Muscle of arm (tissue), 12 donors: ENCODE results near the gene CARMIL1. TPM values are rescaled to one million over a fixed set of nuclear protein-coding genes. Genes with fewer than 3 reads are reported as not detected.
A peak's percentile ranks its signal among the peaks of the same experiment; 100 is the strongest.

Experiments
- DNase-seq: peaks from one replicate; pipeline ENCODE4 v3.0.0-alpha.2; 2013
- polyA plus RNA-seq, 12 donors: library from polyadenylated mRNA; unstranded; fragments of 120-200 nt; gene quantifications; one replicate each; pipeline ENCODE4 v1.2.1, GENCODE V29; 2013; ENCODE audit not compliant: insufficient read length in 12 of 12

The CARMIL1 gene
- polyA plus RNA-seq, 12 donors, result 2.5 to 23.3 (median 3.5) TPM; not detected in 1

DNA sequence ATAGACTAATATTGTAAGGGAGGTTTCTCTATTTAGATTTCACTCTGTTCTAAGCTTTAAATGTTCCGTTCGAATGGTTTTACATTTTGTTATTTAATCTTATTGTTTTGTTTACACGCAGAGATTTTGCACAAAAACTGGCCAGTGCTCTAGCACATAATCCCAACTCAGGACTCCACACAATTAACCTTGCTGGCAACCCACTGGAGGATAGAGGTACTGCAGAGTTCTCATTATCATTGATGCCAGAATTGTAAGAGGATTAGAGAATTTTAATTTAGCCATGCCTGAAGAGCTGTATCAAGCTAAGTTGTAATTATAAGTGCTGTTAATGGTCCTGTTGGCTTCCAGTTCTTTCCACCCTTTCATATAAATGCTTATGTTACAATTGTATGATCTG, 193.1 kb downstream of the CARMIL1 start:
- DNase-seq, result no peak

DNA sequence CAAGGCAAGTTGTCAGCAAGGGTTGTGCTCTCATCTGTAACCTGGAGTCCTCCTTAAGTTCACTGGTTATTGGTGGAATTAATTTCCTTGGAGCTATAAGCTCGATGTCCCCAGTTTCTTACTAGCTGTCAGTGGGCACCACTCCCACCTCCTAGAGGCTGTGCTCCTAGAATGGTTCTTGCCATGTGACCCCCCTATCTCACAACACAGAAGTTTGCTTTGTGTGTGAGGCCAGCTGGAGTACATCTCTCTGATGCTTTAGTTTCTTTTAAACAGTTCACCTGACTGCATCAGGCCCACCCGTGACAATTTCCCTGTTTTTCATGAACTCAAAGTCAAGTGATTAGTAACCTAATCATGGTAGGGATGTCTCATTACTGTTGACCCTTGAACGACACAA, 193.7 kb downstream of the CARMIL1 start:
- no peak for DNase-seq

DNA sequence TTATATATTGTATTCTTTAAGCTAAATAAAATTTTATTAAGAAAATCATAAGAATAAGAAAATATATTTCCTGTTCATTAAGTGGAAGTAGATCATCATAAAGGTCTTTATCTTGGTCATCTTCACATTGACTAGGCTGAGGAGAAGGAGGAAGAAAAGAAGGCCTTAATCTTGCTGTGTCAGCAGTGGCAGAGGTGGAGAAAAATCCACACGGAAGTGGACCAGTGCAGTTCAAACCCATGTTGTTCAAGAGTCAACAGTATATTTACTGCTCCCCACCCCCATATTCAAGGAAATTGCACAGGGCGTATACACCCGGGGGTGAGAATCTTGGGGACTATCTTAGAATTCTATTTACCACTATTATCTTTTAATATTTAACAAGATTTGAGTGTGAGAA, 194.3 kb downstream of the CARMIL1 start:
- no peak for DNase-seq

DNA sequence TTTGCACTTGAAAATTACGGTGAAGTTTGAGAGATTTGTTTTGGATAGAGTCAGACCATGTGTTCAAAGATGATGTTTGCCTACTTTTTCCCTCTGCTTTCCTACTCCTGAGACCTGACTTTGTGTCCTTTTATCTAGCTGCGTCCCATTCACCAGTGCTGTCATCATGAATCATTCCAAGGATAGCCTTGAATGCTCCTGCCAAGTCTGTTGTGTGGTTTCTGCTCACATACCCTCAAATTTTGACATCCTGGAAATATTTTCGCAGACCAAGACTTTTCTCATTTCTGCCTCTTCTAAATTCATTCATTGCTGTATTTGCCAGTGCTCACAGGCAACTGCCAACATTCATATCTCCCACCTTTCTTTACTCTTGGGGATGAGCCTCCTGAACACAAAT, 197.0 kb downstream of the CARMIL1 start:
- DNase-seq, result no peak

GRCh38 chr6:25477006-25477590, 197.9 kb downstream of the CARMIL1 start:
- DNase-seq, result no peak

DNA sequence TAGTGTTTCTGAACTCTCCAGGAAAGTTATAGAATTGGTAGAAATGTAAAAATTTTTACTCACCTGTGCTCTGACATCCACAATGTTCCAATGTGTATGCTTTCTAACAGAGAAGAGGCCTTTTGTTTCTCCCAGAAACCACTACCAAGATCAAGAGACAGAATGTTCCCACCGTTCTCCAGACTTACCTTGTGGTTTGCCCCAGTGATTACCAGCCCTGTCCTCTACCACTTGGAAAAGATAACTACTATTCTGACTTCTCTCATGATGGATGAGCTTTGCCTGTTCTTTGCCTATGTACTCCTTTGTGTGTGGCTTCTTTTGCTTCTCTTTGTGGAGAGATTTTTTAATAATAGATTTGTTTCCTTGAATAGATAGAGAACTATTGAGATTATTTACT, 199.8 kb downstream of the CARMIL1 start:
- no peak for DNase-seq

DNA sequence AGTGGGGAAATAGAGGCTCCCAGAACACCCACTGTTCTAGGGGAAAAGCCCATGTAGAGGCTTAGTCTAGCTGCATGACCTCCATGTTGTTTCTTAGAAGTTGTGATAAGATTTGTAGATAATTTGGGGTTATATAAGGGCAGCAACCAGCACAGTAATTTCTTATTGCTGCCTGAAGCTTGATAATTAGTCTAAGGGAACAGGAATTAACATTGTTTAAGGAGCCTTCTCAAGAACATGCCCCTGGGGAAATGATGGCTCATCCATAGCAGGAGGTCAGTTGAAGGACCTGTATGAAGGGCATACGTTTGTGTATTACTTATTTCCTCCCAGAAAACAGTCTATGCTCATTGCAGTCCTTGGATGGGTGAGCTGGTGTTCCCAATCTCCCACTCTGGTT, 202.1 kb downstream of the CARMIL1 start:
- DNase-seq, result no peak

DNA sequence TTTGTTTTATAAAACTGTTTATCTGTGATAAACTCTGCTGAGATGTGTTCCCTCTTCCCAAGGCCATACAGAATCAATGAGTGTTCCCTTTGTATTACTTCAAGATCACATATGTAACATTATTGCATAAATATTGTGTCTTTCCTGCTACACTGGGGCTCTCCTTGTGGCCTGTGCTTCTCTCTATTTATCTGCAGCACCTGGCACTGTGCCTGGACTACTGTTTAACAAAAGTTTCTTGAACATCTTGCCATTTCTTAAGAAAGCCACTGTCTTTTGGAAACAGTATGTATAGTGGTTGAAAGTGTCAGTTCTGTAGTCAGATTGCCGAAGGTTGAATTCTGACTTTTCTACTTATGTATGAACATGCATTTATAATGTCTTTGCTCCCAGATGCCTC, 203.8 kb downstream of the CARMIL1 start:
- no peak for DNase-seq

DNA sequence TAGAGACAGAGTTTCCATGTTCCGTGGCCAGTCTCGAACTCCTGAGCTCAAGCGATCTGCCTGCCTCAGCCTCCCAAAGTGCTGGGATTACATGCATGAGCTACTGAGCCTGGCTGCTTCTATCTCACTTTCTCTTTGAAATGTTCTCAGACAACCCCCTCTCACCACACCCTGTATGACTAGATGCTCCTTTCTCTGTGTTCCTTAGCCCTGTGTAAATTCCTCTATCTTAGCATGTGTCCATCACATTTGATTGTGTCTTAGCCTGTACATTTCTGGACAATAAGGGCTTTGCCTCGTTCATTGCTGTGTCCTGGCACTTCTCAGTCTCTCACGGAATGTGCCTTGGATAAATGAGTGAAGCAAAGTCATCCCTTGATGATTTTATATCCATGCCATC, 204.8 kb downstream of the CARMIL1 start:
- DNase-seq, result no peak

DNA sequence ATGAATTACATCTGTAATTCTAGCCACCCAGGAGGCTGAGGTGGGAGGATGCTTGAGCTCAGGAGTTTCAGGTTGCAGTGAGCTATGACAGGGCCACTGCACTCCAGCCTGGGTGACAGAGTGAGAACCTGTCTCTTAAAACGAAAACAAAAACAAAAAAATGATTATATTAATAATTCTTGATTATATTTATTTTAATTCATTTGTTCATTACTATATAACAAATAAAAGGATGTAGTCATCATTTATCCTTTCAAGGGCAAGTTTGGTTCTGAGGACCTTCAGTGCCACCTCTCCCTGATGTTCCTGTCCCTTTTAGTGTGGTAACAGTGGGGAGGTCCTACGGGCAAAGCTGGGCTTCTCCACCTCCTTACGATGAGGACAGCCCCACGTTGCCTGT, 205.7 kb downstream of the CARMIL1 start:
- no peak for DNase-seq

- DNase-seq, result no peak
Observed at GRCh38 chr6:25485821-25486534, 206.8 kb downstream of the CARMIL1 start.

DNA sequence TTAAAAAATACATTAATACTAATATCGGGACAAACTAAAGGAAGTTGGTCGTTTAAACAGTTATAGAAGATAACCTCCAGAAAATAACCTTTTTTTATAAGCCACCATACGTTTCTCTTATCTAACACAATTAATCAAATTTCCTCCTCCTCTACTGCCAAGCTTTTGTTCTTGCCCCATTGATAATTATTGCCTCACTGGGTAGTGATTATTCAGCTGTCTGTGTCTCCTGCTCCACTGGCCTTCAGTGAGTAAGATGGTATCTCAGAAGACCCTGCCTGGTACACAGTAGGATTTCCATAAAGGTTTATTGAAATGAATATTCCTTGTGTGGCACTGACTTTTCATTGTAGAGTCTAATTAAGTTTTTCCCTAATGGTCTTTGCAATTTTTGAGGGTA, 207.4 kb downstream of the CARMIL1 start:
- DNase-seq, result no peak

DNA sequence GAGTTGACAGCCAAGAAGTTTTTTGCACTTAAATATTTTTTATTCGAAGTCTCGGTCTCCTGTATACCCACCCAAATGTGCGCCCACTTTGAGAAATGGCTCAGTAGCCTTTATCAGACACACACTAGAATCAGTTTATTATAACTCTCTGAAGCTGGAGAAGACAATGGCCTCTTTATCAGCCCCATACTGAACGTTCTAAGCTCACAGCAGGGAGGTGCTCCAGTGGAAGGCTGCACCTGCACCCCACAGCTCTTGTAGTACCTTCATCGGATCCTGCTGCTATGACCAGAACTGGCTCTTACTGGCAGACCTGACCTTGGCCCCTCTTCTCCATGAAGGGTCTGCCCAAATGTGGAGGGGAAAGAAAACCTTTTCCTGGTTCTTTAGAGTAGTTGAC, 207.8 kb downstream of the CARMIL1 start:
- no peak for DNase-seq

DNA sequence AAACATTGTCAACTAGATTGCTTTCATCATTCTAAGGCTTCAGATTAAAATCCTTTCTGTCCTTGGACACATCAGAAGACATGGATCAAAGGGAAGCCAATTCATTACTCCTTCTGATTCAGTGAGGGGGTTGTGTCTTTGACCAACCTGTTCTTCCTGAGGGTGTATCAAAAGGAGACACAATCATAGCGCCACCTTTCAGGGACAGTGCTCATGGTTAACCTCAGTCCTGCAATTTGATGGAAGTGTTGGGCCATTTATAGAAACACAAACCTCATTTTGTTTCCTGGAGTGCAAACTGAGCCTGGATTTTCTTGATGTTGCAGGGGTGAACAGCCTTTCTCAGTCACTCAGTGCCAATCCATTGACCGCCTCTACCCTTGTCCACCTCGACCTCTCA, 209.0 kb downstream of the CARMIL1 start:
- DNase-seq, result no peak

DNA sequence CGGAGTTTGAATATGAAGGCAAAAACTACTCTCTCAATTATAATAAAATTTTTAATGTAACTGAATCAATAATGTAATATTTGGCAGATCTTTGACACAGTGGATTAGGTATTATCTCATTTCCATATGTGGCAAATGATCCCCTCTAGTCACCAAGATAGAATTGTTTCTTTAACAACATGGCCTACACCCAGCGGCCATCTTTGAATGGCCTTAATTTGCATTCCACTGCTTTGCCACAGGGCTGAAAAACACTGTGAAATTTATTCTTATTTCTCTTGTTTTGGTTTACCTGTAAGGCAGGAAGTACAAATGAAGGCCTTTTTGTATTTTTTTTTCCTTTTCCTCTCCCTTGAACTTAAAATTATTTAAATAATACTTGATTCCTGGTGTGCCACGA, 210.2 kb downstream of the CARMIL1 start:
- no peak for DNase-seq

- peak; percentile 79 for DNase-seq
Observed at GRCh38 chr6:25490018-25490801, 211.0 kb downstream of the CARMIL1 start.

- DNase-seq, result no peak
Observed at GRCh38 chr6:25492951-25493350, 213.8 kb downstream of the CARMIL1 start.

DNA sequence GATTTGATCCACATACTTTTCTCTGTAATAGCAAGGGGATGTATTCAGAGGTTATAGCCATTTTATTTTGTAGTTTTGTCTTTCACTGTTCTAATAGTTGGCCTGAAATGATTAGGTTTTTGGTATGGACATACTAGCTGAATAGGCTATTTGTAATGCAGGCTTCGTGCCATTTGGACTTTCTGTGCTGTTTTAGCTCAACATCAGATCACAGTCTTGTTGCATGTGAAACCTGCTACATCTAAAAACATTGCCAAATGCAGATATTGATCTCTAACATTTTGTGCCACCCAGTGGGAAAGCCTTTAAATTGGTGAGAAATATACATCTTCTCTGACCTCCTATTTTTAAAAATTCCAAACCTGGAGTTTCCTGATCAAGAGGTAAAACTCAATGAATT, 215.3 kb downstream of the CARMIL1 start:
- DNase-seq, result no peak

DNA sequence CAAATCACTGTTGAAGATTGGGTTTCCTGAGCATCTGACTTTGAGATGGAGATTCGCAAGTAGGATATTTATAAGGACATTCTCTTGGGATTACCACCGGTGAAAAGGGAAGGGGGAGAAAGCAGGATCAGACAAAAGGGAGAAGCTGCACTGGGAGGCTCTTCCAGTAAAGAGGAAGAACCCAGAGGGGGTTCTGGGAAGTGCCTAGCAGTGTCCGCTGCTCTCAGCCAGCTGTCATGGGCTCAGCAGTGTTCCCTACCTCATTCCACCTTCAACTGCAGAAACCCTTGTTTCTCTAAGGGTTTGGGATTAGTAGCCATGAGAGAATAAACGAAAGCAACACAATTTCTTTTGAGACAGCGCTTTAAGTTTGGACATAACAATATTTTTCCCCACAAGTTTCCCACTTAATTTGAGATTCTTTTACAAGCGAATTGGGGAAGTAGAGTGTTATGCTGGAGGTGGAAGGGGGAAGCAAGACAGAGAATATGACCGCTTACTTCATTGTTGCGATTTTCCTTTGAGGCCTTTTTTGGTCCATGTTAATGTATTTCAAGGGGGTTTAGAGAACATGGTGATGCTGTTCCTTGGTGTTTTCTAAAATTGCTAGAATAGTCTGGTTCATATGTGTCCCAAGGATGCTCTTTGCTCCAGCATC, 218.3 kb downstream of the CARMIL1 start:
- no peak for DNase-seq

DNA sequence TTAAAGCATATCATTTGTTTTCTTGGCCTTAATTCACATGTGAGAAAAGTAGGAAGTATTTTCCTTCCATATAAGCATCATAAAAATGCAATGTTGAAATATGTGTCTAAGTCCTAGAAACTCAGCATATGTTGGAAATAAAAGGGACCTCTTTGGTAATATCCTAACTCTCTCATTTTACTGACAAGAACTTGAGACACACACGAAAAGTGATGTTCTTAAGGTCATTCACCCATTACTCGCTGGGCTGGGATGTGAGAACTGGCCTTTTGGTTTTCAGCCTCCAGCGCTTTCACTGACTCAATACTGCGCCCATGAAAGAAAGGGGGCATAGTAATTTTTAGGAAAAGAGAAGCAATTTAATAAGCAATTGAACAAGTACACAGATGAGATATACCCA, 219.3 kb downstream of the CARMIL1 start:
- DNase-seq, result no peak

GRCh38 chr6:25499615-25500235, 220.6 kb downstream of the CARMIL1 start:
- no peak for DNase-seq

DNA sequence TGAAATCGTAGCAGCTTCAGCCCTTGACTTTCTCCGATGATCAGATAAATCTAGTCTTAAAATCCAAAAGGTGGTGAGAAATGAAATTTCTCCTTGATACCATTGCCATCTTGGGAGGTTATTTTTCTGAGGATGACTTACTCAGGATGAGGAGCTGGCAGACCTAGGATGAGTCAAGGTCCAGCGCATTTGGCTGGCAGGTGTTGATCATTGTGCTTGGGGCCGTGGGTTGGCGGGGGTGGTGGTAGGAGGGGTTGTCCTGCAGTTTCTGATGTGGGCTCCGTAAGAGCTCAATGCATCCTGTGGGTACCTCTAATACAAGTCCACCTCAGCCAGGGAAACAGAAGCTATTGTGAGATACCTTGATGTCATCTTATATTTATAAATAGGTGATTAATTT, 224.5 kb downstream of the CARMIL1 start:
- no peak for DNase-seq
